GM12891 (cell line): ENCODE data around the gene SWSAP1.

ENCODE experiments used
- PAX5 ChIP-seq: IDR thresholded peaks from 2 replicates; pipeline ENCODE4 v1.6.1; 2011; ENCODE audit warnings: low read length, moderate library complexity, mild to moderate bottlenecking; ENCODE audit not compliant: insufficient read depth, severe bottlenecking
- POLR2A ChIP-seq: IDR thresholded peaks from 2 replicates; pipeline ENCODE4 v1.6.1; 2011; ENCODE audit warnings: low read depth, low read length, control low read depth
- POLR2AphosphoS5 ChIP-seq: IDR thresholded peaks from 2 replicates; pipeline ENCODE4 v1.6.1; 2011; ENCODE audit warnings: low read depth, low read length, control low read depth
- POU2F2 ChIP-seq: IDR thresholded peaks from 2 replicates; pipeline ENCODE4 v1.6.1; 2011; ENCODE audit warnings: low read depth, mild to moderate bottlenecking, control low read depth, low read length, moderate library complexity
- SPI1 ChIP-seq: IDR thresholded peaks from 2 replicates; pipeline ENCODE4 v1.6.1; 2011; ENCODE audit warnings: low read depth, low read length, control low read depth
- TAF1 ChIP-seq: IDR thresholded peaks from 2 replicates; pipeline ENCODE4 v1.6.1; 2011; ENCODE audit warnings: low read depth, low read length, control low read depth

DNA sequence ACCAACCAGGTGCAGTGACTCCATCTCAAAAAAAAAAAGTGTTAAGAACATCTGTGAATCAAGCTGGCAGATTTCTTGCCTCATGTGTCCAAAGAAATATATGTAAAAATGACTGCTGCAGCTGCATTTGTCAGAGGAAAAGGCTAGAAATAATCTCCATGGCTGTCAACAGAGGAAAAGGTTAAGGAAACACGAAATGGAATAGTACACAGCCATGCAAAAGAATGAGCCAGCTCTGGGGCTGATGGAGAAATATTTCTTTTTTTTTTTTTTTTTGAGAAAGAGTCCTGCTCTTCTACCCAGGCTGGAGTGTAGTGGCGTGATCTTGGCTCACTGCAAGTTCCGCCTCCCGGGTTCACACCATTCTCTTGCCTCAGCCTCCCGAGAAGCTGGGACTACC, 41.6 kb upstream of the SWSAP1 start:
- no peak for TF ChIP-seq POLR2A
- TF ChIP-seq POLR2AphosphoS5: no peak
- no peak for TF ChIP-seq TAF1
- TF ChIP-seq PAX5: no peak
- no peak for TF ChIP-seq SPI1
- no peak for TF ChIP-seq POU2F2
